ENCODE results near the gene MSANTD1.

GRCh38 chr4:3294401-3295241, 45.7 kb downstream of the MSANTD1 start:
- TF ChIP-seq, protein P1, sequence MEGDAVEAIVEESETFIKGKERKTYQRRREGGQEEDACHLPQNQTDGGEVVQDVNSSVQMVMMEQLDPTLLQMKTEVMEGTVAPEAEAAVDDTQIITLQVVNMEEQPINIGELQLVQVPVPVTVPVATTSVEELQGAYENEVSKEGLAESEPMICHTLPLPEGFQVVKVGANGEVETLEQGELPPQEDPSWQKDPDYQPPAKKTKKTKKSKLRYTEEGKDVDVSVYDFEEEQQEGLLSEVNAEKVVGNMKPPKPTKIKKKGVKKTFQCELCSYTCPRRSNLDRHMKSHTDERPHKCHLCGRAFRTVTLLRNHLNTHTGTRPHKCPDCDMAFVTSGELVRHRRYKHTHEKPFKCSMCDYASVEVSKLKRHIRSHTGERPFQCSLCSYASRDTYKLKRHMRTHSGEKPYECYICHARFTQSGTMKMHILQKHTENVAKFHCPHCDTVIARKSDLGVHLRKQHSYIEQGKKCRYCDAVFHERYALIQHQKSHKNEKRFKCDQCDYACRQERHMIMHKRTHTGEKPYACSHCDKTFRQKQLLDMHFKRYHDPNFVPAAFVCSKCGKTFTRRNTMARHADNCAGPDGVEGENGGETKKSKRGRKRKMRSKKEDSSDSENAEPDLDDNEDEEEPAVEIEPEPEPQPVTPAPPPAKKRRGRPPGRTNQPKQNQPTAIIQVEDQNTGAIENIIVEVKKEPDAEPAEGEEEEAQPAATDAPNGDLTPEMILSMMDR (IDR thresholded peaks at IDR 0.05; ENCODE audit: extremely low read depth in 1 of 2, insufficient read depth in 1 of 2, low read depth in 1 of 2, low read length in 2 of 2): no peak
- TF ChIP-seq, protein P2, sequence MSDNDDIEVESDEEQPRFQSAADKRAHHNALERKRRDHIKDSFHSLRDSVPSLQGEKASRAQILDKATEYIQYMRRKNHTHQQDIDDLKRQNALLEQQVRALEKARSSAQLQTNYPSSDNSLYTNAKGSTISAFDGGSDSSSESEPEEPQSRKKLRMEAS (IDR thresholded peaks at IDR 0.05; ENCODE audit: insufficient read depth, insufficient read length): no peak
